Measurements from ENCODE around the gene NKG7.

NKG7 gene

DNA sequence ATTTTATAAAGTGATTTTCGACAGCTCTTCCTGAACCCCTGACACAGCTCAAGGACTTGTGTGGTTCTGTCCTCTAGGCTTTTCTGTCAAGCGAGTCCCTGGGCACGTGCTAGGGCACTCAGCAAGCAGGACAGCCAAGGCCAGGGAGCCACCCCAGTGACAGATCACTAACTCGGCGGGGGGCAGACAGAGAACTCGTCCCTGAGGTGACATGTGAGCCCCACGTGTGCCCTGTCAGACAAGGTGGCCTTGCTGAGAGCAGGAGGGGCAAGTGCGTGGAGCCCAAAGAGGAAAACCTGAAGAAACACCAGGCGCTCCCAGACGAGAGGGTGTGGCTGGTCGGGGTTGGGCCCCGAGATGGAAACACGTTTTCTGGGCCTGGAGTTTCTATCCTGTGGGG lies 11.2 kb downstream of the NKG7 start:
- ATAC-seq (ENCODE audit: low read depth): no peak
- Mint-ChIP-seq H3K27ac (no peak overlapping the region), H3K36me3 (peaks cover 6% of the 10 kb centered on the region), H3K4me1 (peaks cover 32% of the 10 kb centered on the region), H3K27me3 (no peaks in the 10 kb centered on the region), H3K9me3 (no peaks in the 10 kb centered on the region), H3K4me3 (no peak overlapping the region)
- no peak for DNase-seq (ENCODE audit: low spot score in 2 of 2)

DNA sequence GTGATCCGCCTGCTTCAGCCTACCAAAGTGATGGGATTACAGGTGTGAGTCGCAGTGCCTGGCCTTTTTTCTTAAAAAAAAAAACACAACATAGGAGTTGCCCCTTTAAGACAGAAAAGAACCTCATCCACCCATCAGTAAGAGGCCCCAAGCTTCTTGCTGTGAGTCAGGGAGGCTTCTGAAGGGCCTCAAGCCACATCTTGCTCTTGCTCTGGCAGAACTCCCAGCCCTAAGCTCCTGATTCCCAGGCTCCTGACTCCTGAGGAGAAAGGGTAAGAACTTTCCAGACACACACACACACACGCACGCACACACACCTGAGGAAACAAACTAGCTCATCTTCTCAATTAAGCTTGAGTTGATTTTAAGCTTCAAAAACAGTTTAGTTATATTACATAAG lies 13.2 kb downstream of the NKG7 start:
- Mint-ChIP-seq H3K27me3 (no peaks in the 10 kb centered on the region), H3K4me3 (no peak overlapping the region), H3K4me1 (peaks cover 22% of the 10 kb centered on the region), H3K27ac (no peak overlapping the region), H3K9me3 (no peaks in the 10 kb centered on the region), H3K36me3 (peaks cover 8% of the 10 kb centered on the region)
- ATAC-seq (ENCODE audit: low read depth): no peak
- no peak for DNase-seq (ENCODE audit: low spot score in 2 of 2)

DNA sequence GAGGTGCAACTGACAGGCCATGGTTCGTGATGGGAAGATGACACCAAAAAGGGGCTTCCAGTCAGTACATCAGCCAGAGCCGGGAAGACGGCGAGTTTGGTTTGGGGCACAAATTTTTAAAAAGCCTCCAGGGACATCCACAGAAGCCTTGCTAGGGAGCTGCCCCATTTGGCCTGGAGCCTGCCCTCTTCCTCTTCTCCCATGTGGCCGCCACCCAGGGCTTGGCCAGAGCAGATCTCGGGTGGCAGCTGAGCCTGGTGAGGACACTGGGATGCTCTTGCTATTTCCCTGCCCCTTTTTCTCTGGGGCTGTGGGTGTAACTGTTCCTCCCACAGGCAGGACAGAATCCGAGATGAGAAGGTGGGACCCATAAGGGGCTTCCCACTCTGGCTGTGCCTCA lies 14.5 kb downstream of the NKG7 start:
- H3K36me3 Mint-ChIP-seq: peaks cover 11% of the 10 kb centered on the region
- no peak overlapping the region for H3K4me3 Mint-ChIP-seq
- H3K4me1 Mint-ChIP-seq: peaks cover 12% of the 10 kb centered on the region
- no peak overlapping the region for H3K27ac Mint-ChIP-seq
- DNase-seq (ENCODE audit: low spot score in 2 of 2) (no peak), ATAC-seq (ENCODE audit: low read depth) (no peak)
- no peaks in the 10 kb centered on the region for H3K27me3 Mint-ChIP-seq
- no peaks in the 10 kb centered on the region for H3K9me3 Mint-ChIP-seq

DNA sequence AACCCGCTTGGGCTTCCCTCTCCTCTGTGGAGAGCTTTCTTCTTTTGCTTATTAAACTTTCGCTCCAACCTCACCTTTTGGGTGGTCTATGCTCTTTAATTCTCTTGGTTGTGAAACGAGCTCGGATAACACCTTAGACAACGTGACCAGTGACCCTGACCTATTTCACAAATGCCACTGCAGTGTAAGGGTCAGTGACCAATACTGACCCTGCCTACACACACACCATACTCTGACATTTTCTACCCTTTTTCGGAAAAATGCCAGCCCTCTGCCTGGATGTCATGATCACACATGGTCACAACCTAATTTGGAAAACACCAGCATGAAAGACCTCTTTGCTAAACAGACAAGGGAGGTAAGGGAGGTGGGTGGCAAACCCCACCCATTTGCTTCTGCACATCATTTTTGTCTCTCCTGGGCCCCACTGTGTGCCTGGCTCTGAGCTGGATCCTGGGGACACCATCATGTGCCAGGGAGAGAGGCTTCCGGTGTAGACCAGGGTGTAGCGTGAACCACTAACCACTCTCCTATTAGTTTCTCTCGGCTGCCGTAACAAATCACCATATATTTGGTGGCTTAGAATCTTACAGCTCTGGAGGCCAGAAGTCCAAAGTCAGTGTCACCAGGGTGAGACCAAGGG lies 16.2 kb downstream of the NKG7 start:
- H3K27me3 Mint-ChIP-seq: no peaks in the 10 kb centered on the region
- H3K9me3 Mint-ChIP-seq: no peaks in the 10 kb centered on the region
- DNase-seq (ENCODE audit: low spot score in 2 of 2) (no peak), ATAC-seq (ENCODE audit: low read depth) (no peak)
- no peak overlapping the region for H3K27ac Mint-ChIP-seq
- H3K4me1 Mint-ChIP-seq: peaks cover 7% of the 10 kb centered on the region
- no peak overlapping the region for H3K4me3 Mint-ChIP-seq
- H3K36me3 Mint-ChIP-seq: peaks cover 22% of the 10 kb centered on the region

DNA sequence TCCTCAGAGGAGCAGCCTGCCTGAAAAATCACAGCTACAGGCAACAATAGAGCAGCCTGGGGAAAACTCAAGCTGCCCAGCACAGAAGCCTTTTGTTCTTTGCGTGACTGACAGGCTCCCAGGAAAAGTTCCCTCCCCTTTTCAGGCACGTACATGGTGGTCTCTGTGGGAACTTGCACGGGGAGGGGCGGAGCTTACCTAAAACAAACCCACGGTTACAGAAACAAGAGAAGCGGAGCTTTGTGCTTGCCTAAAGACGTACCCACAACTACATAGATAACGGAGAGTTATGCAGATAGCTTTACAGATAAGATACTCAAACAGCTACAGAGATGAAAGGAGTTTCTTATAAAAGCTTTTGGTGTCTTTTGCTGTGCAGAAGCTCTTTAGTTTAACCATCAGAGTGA lies 17.7 kb downstream of the NKG7 start:
- Mint-ChIP-seq H3K4me1 (peaks cover 5% of the 10 kb centered on the region), H3K4me3 (no peak overlapping the region), H3K27ac (no peak overlapping the region), H3K36me3 (peaks cover 27% of the 10 kb centered on the region), H3K9me3 (no peaks in the 10 kb centered on the region), H3K27me3 (no peaks in the 10 kb centered on the region)
- ATAC-seq (ENCODE audit: low read depth) (no peak), DNase-seq (ENCODE audit: low spot score in 2 of 2) (no peak)

DNA sequence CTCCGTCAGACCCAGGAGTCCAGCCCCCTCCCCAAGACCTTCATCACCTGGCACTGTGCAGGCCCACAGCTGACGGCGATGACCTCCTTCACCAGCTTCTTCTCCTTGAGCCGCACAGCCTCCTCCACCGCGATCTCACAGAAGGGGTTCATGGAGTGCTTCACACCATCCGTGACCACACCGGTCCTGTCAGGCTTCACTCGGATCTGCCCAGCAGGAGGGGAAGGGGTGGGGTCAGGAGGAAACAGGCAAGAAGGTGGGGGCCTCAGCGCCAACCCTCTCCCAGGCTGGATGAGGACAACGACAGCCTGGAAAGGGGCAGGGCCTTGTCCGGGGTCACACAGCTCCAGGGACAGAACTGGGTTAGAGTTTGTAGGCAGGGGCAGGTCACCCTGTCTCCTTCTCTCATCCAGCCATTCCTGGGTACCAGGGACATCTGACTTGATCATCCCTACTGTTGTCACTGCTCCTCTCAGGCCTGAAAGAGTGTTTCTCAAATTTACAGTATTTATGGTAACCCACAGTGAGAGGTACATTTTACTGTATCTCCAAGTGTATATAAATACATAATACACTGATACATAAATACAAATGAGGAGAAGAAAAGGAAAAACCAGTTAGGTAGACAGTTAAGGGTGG lies 18.2 kb downstream of the NKG7 start:
- H3K27me3 Mint-ChIP-seq: no peaks in the 10 kb centered on the region
- H3K36me3 Mint-ChIP-seq: peaks cover 27% of the 10 kb centered on the region
- H3K4me1 Mint-ChIP-seq: peaks cover 5% of the 10 kb centered on the region
- no peak for DNase-seq (ENCODE audit: low spot score in 2 of 2)
- no peak overlapping the region for H3K27ac Mint-ChIP-seq
- no peak for ATAC-seq (ENCODE audit: low read depth)
- no peak overlapping the region for H3K4me3 Mint-ChIP-seq
- H3K9me3 Mint-ChIP-seq: no peaks in the 10 kb centered on the region

DNA sequence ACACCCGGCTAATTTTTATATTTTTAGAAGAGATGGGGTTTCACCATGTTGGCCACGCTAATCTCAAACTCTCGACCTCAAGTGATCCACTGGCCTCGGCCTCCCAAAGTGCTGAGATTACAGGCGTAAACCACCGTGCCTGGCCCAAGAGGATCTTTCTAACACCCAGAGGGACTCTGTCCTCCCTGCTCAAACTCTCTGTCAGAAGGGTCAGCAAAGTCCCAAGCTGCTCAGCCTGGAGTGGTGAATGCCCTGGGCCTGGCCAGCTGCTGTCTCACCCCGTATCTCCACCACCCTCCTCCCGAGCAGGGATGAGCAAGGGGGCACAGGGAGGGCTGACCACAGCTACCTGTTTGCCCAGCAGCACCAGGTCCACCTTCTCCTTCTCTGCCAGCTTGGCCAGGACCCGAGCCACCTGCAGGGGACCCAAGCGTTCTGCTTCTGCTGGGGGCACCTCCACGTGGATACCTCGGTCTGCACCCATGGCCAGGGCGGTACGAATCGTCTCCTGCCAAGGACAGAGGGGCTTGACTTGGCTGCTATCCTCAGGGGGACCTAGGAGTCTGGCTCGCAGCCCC lies 19.6 kb downstream of the NKG7 start:
- Mint-ChIP-seq H3K4me3 (no peak overlapping the region), H3K36me3 (peaks cover 27% of the 10 kb centered on the region), H3K27ac (no peak overlapping the region), H3K4me1 (peaks cover 5% of the 10 kb centered on the region), H3K27me3 (no peaks in the 10 kb centered on the region), H3K9me3 (no peaks in the 10 kb centered on the region)
- ATAC-seq (ENCODE audit: low read depth) (no peak), DNase-seq (ENCODE audit: low spot score in 2 of 2) (no peak)

DNA sequence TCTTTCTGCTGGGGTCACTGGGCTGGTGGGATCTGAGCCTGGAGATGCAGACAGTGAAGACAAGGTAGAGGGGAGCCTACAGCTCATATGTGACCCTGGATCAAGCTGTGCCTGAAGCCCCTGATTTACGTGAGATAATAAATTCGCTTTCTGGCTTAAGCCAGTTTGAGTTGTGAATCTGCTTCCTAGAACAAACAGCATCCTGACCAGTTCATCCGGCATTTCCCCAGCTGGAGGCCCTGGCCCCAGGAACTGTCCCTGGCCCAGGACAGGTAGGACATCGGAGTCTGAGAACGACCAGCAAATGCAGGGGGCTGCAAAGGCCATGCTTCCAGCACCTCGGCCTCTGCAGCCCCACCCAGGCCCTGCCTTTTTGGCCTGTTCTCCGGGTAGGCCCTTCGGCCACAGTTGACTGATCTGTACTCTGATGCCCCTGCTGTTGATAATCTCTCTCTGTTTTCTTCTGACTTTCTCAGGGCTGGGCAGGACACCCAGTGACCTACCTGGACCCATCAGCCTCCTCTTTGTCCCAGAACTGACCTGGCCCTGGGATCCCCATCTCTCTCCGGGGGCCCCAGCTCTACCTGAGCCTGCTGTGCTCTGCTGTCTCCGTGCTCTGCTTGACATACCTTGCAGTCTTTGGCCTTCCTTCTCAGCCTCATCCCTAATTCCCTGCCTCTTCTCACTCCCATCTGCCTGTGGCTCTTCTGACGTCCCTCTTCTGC lies 21.0 kb downstream of the NKG7 start:
- Mint-ChIP-seq H3K9me3 (no peaks in the 10 kb centered on the region), H3K4me1 (peaks cover 6% of the 10 kb centered on the region), H3K27ac (no peak overlapping the region), H3K27me3 (no peaks in the 10 kb centered on the region), H3K36me3 (peaks cover 29% of the 10 kb centered on the region), H3K4me3 (no peak overlapping the region)
- no peak for DNase-seq (ENCODE audit: low spot score in 2 of 2)
- no peak for ATAC-seq (ENCODE audit: low read depth)

DNA sequence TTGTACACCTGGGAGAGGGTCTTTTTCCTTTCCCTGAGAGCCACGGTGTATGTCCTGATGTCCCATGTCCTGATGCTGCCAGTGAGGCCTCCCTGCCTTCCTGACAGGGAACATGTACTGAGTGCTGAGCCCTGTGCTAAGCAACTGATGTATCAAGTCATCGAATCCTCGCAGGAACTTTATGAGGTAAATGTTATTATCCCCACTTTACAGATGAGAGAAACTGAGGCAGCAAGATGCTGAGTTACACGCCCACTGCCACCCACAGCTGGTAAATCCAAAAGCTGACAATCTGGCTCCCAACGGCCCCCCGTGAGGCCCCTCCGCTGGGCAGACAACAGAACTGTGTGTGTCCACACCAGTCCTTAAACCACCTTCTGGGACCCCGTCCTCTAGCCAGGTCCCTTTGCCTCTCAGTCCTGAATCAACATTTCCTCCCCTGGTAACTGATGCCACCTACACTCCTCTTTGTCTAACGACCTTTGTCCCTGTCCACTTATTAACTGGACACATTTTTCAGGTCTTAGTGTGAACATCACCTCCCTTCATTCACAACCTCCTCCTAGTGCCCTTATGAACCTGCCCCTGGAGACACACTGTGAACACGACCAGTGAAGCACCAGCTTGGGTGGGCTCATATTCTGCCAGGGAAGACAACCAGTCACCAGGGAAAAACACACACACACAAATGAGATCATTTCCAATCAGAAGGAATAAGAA lies 25.1 kb downstream of the NKG7 start:
- Mint-ChIP-seq H3K9me3 (no peaks in the 10 kb centered on the region), H3K4me3 (no peak overlapping the region), H3K27ac (peak overlapping the region; percentile 1), H3K36me3 (peaks cover 21% of the 10 kb centered on the region), H3K27me3 (no peaks in the 10 kb centered on the region), H3K4me1 (peaks cover 27% of the 10 kb centered on the region)
- DNase-seq (ENCODE audit: low spot score in 2 of 2) (no peak), ATAC-seq (ENCODE audit: low read depth) (no peak)

DNA sequence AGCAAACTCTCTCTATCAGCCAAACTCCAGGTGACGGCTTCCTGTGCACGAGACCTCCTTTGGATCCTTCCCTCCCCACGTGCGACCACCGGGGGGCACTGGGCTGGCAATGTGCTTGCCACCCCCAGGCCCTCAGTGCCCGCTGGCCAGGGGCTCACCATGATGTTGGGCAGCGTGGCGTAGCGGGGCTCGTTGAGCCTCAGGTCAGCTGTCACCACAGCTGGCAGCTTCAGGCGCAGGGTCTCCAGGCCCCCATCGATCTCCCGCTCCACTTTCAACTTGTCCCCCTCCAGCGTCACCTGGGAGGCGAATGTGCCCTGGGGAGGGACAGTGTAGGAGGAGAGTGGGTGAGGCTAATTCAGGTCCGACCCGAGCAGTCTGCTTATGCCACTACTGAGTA lies 25.7 kb downstream of the NKG7 start:
- DNase-seq (ENCODE audit: low spot score in 2 of 2) (no peak), ATAC-seq (ENCODE audit: low read depth) (no peak)
- Mint-ChIP-seq H3K9me3 (no peaks in the 10 kb centered on the region), H3K27me3 (no peaks in the 10 kb centered on the region), H3K4me1 (peaks cover 29% of the 10 kb centered on the region), H3K4me3 (no peak overlapping the region), H3K36me3 (peaks cover 15% of the 10 kb centered on the region), H3K27ac (no peak overlapping the region)

DNA sequence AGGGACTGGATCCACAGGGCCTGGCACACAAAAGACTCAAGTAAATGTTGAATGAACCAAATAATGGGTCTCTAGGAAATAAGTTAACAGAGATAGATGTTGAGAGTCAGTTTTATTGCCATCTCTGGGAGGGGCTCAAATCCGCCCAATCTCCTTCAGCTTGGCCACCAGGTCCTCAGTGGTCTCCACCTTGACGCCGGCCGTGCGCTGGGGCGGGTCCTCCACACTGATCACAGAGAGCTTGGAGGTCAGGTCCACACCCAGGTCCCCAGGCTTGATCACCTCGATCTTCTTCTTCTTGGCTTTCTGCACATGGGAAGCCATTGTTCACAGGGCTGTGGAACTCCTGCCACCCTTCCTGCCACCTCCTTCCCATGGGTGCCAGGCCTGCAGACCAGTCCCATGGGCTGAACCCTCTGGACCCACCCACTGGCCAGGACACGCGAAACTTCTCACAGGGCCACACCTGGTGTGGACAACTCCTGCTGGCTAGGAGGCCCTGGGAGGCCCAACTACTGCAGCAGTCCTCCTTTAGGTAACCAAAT lies 27.3 kb downstream of the NKG7 start:
- Mint-ChIP-seq H3K4me1 (peaks cover 32% of the 10 kb centered on the region), H3K36me3 (peaks cover 9% of the 10 kb centered on the region), H3K9me3 (no peaks in the 10 kb centered on the region), H3K4me3 (peak overlapping the region; percentile 79), H3K27ac (peak overlapping the region; percentile 94), H3K27me3 (no peaks in the 10 kb centered on the region)
- ATAC-seq (ENCODE audit: low read depth): no peak
- DNase-seq (ENCODE audit: low spot score in 2 of 2): no peak

DNA sequence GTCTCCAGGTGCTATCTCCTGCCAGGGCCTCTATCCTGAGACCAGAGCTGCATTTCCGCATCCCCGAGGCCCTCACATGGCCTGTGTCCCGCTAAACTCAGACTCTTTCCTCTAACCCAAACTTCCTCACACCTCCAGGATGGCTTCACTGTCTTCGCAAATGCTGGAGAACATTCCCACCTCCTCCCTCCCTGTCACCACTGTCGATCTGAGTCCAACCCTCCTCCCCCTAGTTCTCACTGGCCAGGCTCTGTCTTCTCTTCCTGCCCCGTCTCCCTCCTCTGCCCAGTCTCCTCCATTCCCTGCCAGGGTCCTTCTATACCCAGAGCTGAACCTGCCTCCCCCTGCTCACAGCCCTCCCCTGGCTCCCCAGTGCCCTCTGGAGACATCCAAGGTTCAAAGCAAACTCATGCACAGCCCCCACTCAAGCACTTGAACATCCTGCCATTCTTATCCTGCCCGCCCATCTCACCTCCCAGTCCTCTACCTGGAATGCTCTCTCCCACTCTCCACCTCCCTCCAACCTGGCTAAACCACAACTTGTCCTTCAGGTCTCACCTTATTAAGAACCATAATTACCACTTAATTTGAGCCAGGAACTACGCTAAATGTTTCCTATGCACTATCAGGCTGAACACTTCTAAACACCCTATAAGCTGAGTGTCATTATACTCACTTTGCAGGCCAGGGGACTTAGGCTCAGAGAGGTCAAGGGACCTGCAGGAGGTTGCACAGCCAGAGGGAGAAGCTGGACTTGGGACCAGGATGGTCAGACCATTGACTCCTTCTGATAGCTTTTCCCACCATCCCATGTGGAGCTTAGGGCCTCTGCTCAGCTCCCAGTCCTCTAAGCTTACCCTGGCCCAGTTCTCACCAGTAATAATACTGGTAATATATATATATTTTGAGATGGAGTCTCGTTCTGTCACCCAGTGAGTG lies 29.6 kb downstream of the NKG7 start:
- Mint-ChIP-seq H3K9me3 (no peaks in the 10 kb centered on the region), H3K4me3 (peak overlapping the region; percentile 2), H3K27ac (peak overlapping the region; percentile 63), H3K4me1 (peaks cover 42% of the 10 kb centered on the region), H3K27me3 (no peaks in the 10 kb centered on the region), H3K36me3 (peaks cover 6% of the 10 kb centered on the region)
- DNase-seq (ENCODE audit: low spot score in 2 of 2): no peak
- no peak for ATAC-seq (ENCODE audit: low read depth)

All from memory B cell (primary cell).